Left lung (tissue), 10 donors: ENCODE results near the gene GCSAML. TPM values are rescaled to one million over a fixed set of nuclear protein-coding genes. Genes with fewer than 3 reads are reported as not detected.

ENCODE experiments used
- ATAC-seq: fragments of 200-7000 bp; cut with Tn5 transposase; one replicate; pipeline ENCODE4 v1.9.1; 2020; ENCODE audit warnings: moderate library complexity
- DNase-seq, 4 donors: peaks; one replicate each; pipeline ENCODE4 v3.0.0-alpha.2; 2013 to 2020
- H3K27ac ChIP-seq, 2 donors: fragments of 200-600 bp; sonication (generic) in 1 of 2; one replicate each; pipeline versions ENCODE4 v1.5.0 to v1.8.0; 2020 to 2021
- H3K27me3 ChIP-seq, 2 donors: fragments of 200-600 bp; sonication (generic) in 1 of 2; one replicate each; pipeline versions ENCODE4 v1.5.0 to v1.8.0; 2020 to 2021
- H3K36me3 ChIP-seq, 2 donors: fragments of 200-600 bp; sonication (generic) in 1 of 2; one replicate each; pipeline versions ENCODE4 v1.5.0 to v1.8.0; 2020 to 2021
- H3K4me1 ChIP-seq, 2 donors: fragments of 200-600 bp; one replicate each; pipeline ENCODE4 v1.8.0; 2021
- H3K4me3 ChIP-seq, 2 donors: fragments of 200-600 bp; sonication (generic) in 1 of 2; one replicate each; pipeline versions ENCODE4 v1.5.0 to v1.8.0; 2020 to 2021; ENCODE audit warnings: mild to moderate bottlenecking in 1 of 2
- H3K9me3 ChIP-seq, 2 donors: fragments of 200-600 bp; sonication (generic) in 1 of 2; one replicate each; pipeline versions ENCODE4 v1.5.0 to v1.8.0; 2020 to 2021
- intact Hi-C, 2 donors: fragments of 100-400 bp; cut with DNase I; formaldehyde crosslinking; loops; one replicate each; pipeline versions ENCODE4 v1.11.2 to v1.14.2; 2022
- polyA plus RNA-seq, 6 donors: library from polyadenylated mRNA; unstranded; fragments of 120-200 nt; gene quantifications; one replicate each; pipeline ENCODE4 v1.2.1, GENCODE V29; 2013; ENCODE audit not compliant: insufficient read length in 6 of 6
- total RNA-seq, 2 donors: library from RNA; stranded (reverse); fragmentation: NEBNext Ultra II Directional; extraction: Animal tissue kit (Norgen Biotek cat#: 25700); gene quantifications; one replicate each; pipeline ENCODE4 v1.2.1, GENCODE V29; 2021
- TF ChIP-seq, protein P1 (sequence below), 2 donors: fragments of 200-600 bp; sonication (generic) in 1 of 2; IDR thresholded peaks; one replicate each; pipeline versions ENCODE4 v1.5.0 to v1.8.0; 2021; ENCODE audit warnings: antibody characterized with exemption in 2 of 2
- donor health status: DM: no; HTN: yes; CAD: no.
- donor health status: DM: no; HTN: no; CAD: no.

Gene GCSAML
- total and polyA plus RNA-seq, 8 donors: 0.17 to 0.84 (median 0.36) TPM

GRCh38 chr1:247562198-247562597, 13.3 kb downstream of the GCSAML start:
- H3K36me3 ChIP-seq: no peaks in the 10 kb centered on the region
- TF ChIP-seq, protein P1, sequence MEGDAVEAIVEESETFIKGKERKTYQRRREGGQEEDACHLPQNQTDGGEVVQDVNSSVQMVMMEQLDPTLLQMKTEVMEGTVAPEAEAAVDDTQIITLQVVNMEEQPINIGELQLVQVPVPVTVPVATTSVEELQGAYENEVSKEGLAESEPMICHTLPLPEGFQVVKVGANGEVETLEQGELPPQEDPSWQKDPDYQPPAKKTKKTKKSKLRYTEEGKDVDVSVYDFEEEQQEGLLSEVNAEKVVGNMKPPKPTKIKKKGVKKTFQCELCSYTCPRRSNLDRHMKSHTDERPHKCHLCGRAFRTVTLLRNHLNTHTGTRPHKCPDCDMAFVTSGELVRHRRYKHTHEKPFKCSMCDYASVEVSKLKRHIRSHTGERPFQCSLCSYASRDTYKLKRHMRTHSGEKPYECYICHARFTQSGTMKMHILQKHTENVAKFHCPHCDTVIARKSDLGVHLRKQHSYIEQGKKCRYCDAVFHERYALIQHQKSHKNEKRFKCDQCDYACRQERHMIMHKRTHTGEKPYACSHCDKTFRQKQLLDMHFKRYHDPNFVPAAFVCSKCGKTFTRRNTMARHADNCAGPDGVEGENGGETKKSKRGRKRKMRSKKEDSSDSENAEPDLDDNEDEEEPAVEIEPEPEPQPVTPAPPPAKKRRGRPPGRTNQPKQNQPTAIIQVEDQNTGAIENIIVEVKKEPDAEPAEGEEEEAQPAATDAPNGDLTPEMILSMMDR (IDR thresholded peaks at IDR 0.05): no peak
- no peaks in the 10 kb centered on the region for H3K4me1 ChIP-seq
- no peaks in the 10 kb centered on the region for H3K9me3 ChIP-seq
- ATAC-seq (no peak), DNase-seq (no peak)
- no peak overlapping the region for H3K4me3 ChIP-seq
- intact Hi-C loops: no loop called here
- no peaks in the 10 kb centered on the region for H3K27me3 ChIP-seq
- no peak overlapping the region for H3K27ac ChIP-seq

- DNase-seq (no peak), ATAC-seq (no peak)
- H3K36me3 ChIP-seq: no peaks in the 10 kb centered on the region
- TF ChIP-seq, protein P1 (IDR thresholded peaks at IDR 0.05): no peak
- H3K4me3 ChIP-seq: no peak overlapping the region
- no peak overlapping the region for H3K27ac ChIP-seq
- no peaks in the 10 kb centered on the region for H3K4me1 ChIP-seq
- intact Hi-C loops: no loop called here
- H3K9me3 ChIP-seq: peaks cover 0 to 4% of the 10 kb centered on the region in 2 donors
- H3K27me3 ChIP-seq: no peaks in the 10 kb centered on the region
Observed at GRCh38 chr1:247574236-247574635, 25.3 kb downstream of the GCSAML start.

- no peaks in the 10 kb centered on the region for H3K4me1 ChIP-seq
- no peaks in the 10 kb centered on the region for H3K36me3 ChIP-seq
- no peak overlapping the region for H3K4me3 ChIP-seq
- ATAC-seq (no peak), DNase-seq (no peak)
- H3K9me3 ChIP-seq: peaks cover 0 to 3% of the 10 kb centered on the region in 2 donors
- H3K27me3 ChIP-seq: no peaks in the 10 kb centered on the region
- TF ChIP-seq, protein P1 (IDR thresholded peaks at IDR 0.05): no peak
- intact Hi-C loops: no loop called here
- no peak overlapping the region for H3K27ac ChIP-seq
Observed at GRCh38 chr1:247574664-247575063, 25.7 kb downstream of the GCSAML start.

DNA sequence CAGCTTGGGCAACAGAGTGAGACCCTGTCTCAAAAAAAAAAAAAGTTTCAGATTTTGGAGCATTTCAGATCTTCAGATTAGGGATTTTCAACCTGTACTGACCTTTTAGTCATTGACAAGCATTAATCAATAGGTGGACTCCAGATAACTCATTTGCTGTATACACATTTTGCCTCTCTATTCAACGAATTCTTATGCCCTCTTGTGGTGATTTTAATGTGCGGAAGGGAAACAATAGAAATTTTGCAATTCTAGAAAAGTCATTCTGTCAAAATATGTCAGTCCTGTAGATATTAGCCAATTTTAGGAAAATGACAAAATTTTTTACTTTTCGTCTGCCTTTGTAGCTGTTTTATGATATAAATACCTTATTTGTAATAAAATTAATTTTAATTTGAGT, 27.6 kb downstream of the GCSAML start:
- H3K4me1 ChIP-seq: no peaks in the 10 kb centered on the region
- TF ChIP-seq, protein P1 (IDR thresholded peaks at IDR 0.05): peak in 1 of 2 donors; percentile 12
- H3K27ac ChIP-seq: no peak overlapping the region
- H3K36me3 ChIP-seq: no peaks in the 10 kb centered on the region
- ATAC-seq (no peak), DNase-seq (no peak)
- H3K4me3 ChIP-seq: no peak overlapping the region
- no peaks in the 10 kb centered on the region for H3K27me3 ChIP-seq
- no peaks in the 10 kb centered on the region for H3K9me3 ChIP-seq
- intact Hi-C loops: no loop called here

GRCh38 chr1:247578946-247579460, 30.1 kb downstream of the GCSAML start:
- Histone ChIP-seq H3K27me3 (no peaks in the 10 kb centered on the region), H3K4me1 (no peaks in the 10 kb centered on the region), H3K4me3 (no peak overlapping the region), H3K27ac (no peak overlapping the region), H3K36me3 (no peaks in the 10 kb centered on the region), H3K9me3 (no peaks in the 10 kb centered on the region)
- intact Hi-C loops: no loop called here
- no peak for DNase-seq
- TF ChIP-seq, protein P1 (IDR thresholded peaks at IDR 0.05): no peak
- no peak for ATAC-seq
